ES-I3 (cell line): ENCODE measurements around the gene DNAJC21.

Experiments used
- H3K36me3 ChIP-seq: 2 replicates; pipeline ENCODE4 v1.6.1; 2013; ENCODE audit warnings: mild to moderate bottlenecking, low read length, control low read depth, moderate library complexity; ENCODE audit not compliant: insufficient read depth
- H3K4me1 ChIP-seq: 2 replicates; pipeline ENCODE4 v1.6.1; 2013; ENCODE audit warnings: mild to moderate bottlenecking, control low read depth, low read length; ENCODE audit not compliant: insufficient read depth
- H3K9ac ChIP-seq: 2 replicates; pipeline ENCODE4 v1.6.1; 2013; ENCODE audit warnings: low read depth, mild to moderate bottlenecking, low read length, moderate library complexity
- H3K9me3 ChIP-seq: 2 replicates; pipeline ENCODE4 v1.6.1; 2013; ENCODE audit warnings: mild to moderate bottlenecking, low read length, moderate library complexity; ENCODE audit not compliant: control insufficient read depth, insufficient read depth

The DNAJC21 gene

GRCh38 chr5:34929134-34929719 is at the start of gene DNAJC21:
DNAJC21 (plus strand) TSS chr5:34929559; CDS start chr5:34929820, 261 bp downstream.
- Histone ChIP-seq H3K9me3 (no peaks in the 10 kb centered on the region), H3K4me1 (peaks cover 6% of the 10 kb centered on the region; the same call in 1 of the 2 replicates), H3K9ac (peak within 1 kb of the TSS; percentile 87), H3K36me3 (peaks cover 7% of the 10 kb centered on the region; the same call in 1 of the 2 replicates)

- no peaks in the 10 kb centered on the region for H3K36me3 ChIP-seq
- H3K4me1 ChIP-seq: no peaks in the 10 kb centered on the region
- H3K9me3 ChIP-seq: no peaks in the 10 kb centered on the region; the same call in 1 of the 2 replicates
- H3K9ac ChIP-seq: no peak overlapping the region
Observed at GRCh38 chr5:34881246-34881645, 48.1 kb upstream of the DNAJC21 start.

GRCh38 chr5:34886392-34887119 is 42.8 kb upstream of the DNAJC21 start:
- no peaks in the 10 kb centered on the region for H3K36me3 ChIP-seq
- no peaks in the 10 kb centered on the region for H3K4me1 ChIP-seq
- no peak overlapping the region for H3K9ac ChIP-seq
- H3K9me3 ChIP-seq: no peaks in the 10 kb centered on the region

GRCh38 chr5:34889394-34889793 is 40.0 kb upstream of the DNAJC21 start:
- Histone ChIP-seq H3K4me1 (no peaks in the 10 kb centered on the region), H3K36me3 (no peaks in the 10 kb centered on the region), H3K9ac (no peak overlapping the region), H3K9me3 (no peaks in the 10 kb centered on the region)

DNA sequence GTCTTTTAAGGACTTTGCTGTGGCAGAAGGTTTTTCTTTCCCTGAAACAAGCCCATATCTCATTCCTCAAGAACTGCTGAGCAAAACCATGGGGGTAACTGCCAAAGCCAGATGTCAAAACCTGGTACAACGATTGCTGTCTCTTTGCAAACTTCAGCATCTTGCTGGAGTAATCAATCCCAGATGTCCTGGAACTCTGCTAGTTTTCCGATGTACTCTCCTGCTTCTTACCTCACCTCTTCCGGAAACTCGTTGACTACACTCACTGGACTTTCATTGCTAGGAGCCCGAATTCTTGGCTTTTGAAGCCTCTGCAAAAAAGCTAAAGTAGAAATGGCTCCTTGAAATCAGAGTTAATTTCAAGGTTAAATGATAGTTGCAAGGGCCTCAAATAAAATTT is 37.4 kb upstream of the DNAJC21 start:
- Histone ChIP-seq H3K36me3 (peaks cover 8% of the 10 kb centered on the region; the same call in 1 of the 2 replicates), H3K9ac (no peak overlapping the region), H3K4me1 (no peaks in the 10 kb centered on the region), H3K9me3 (no peaks in the 10 kb centered on the region)

- H3K36me3 ChIP-seq: peaks cover 8% of the 10 kb centered on the region; the same call in 1 of the 2 replicates
- no peak overlapping the region for H3K9ac ChIP-seq
- no peaks in the 10 kb centered on the region for H3K4me1 ChIP-seq
- no peaks in the 10 kb centered on the region for H3K9me3 ChIP-seq
Observed at GRCh38 chr5:34892414-34892813, 36.9 kb upstream of the DNAJC21 start.

DNA sequence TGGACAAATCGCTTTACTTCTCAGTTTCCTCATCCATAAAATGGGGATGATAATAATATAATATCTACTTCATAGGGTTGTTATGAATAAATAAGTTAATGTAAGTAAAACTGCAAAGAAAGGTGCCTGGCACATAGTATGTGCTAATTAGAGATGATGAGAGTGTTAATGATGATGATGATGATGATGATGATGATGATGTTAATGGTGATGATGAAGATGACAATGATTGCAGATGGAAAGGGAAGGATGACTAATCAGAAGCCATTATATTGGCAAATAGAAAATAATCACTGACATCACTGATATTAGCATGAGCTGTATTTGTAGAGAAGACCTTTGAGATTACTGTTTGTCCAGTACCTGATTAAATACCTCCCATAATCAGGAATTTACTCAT is 34.6 kb upstream of the DNAJC21 start:
- no peak overlapping the region for H3K9ac ChIP-seq
- peaks cover 8% of the 10 kb centered on the region; the same call in 1 of the 2 replicates for H3K4me1 ChIP-seq
- H3K36me3 ChIP-seq: peaks cover 8% of the 10 kb centered on the region; the same call in 1 of the 2 replicates
- H3K9me3 ChIP-seq: no peaks in the 10 kb centered on the region

DNA sequence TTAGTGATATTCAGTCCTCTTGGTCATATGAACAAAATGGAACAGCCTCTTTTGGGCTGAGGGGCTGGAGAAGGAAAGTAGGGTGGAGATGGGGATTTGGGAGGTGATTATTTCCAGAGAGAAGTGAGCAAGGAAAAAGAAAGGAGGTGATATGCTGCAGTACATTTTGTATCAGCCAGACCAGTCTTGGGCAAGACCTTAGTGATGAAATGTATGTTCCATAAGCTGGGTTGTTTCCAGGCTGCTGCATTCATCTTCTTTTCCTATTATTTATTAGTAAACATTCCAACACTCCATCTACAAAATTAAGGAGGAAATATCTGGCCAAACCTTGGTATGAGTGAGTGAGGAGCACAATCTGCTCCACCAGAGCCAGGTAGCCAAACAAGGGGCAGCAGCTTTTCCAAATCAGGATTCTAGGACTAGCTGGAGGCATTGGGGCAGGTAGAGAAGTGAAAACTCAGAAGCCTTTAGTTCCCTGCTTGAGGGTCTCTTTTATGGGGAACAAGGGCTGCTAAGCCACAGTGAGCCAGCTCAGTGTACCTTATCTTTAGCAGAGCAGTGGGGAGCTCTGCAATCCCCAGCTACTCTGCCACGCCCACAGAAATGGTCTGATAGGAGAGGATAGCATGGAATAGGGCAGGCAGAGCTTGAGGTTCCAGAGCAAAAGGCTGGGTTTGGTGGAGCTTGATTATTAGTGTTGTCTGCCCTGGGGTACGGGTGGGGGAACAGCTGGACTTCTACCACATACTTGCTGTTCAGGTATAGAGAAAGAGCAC is 33.5 kb upstream of the DNAJC21 start:
- Histone ChIP-seq H3K36me3 (peaks cover 8% of the 10 kb centered on the region; the same call in 1 of the 2 replicates), H3K9ac (no peak overlapping the region), H3K4me1 (peaks cover 8% of the 10 kb centered on the region; the same call in 1 of the 2 replicates), H3K9me3 (no peaks in the 10 kb centered on the region)

- no peaks in the 10 kb centered on the region for H3K9me3 ChIP-seq
- H3K9ac ChIP-seq: no peak overlapping the region
- peaks cover 8% of the 10 kb centered on the region; the same call in 1 of the 2 replicates for H3K4me1 ChIP-seq
- H3K36me3 ChIP-seq: peaks cover 8% of the 10 kb centered on the region
Observed at GRCh38 chr5:34897646-34898045, 31.7 kb upstream of the DNAJC21 start.

DNA sequence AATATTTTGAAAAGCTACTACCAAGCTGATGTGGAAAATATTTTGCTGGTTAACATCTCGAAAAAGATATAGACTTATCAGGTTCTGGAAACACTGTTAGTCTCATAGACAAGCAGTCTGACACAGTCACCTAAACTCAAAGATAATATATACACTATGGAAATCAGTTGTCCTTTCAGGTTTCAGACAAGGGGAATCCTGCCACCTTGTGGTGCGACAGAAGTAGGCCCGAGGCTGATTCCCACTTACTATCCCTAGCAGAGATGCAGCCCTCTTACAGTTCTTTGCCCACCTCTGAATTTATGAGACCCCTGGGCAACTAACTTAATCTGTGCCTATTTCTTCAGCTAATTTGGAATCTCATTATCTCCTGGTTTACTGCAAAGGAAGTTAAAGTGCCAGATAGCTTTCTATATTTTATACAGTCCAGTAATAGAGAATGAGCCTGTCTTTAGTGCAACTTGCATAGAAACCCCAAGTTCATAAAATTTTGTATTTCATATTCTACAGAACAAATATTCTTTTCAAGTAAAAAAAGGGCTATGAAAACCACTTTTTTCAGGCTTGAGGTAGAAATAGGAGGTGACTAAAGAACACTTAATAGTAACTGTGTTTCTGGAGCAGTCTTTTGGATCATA is 31.0 kb upstream of the DNAJC21 start:
- Histone ChIP-seq H3K36me3 (peaks cover 8% of the 10 kb centered on the region), H3K4me1 (peaks cover 8% of the 10 kb centered on the region; the same call in 1 of the 2 replicates), H3K9me3 (no peaks in the 10 kb centered on the region), H3K9ac (no peak overlapping the region)

DNA sequence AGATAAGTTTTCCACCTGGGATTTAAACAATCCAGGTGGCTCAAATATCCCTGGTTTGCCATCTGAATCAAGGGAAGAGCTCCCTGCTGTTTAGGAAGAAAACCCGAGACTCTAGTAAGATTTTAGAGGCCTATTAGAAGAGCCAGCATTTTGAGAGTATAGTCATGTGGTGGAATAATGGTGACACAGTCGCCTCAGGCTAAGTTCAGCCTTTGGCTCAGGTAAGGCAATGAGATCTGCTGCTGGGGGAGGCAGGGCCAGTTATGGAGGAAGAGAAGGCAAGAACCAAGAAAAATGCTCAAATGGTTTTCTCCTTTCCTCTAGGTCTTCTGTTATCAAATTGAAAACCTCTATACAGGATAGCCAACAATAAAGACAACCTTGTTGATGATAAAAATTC is 30.3 kb upstream of the DNAJC21 start:
- peaks cover 8% of the 10 kb centered on the region for H3K36me3 ChIP-seq
- H3K9ac ChIP-seq: no peak overlapping the region
- H3K4me1 ChIP-seq: peaks cover 8% of the 10 kb centered on the region; the same call in 1 of the 2 replicates
- no peaks in the 10 kb centered on the region for H3K9me3 ChIP-seq

DNA sequence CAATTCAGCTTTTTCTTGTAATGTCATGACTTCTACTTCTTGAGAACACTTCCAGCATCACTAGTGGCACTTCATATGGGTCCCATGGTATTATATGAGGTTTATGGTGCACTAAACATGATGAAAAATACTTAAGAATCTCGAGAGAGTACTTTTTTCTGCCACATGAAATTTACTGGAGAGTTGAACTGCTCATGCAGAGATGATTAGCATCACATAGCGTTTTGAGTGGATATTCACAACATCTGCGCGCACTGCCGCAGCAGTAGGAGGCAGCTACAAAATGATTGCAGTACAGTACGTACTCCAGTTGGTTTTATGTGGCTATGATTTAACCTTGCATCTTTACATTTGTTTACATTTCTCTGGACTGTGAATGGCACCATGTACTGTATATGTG is 28.7 kb upstream of the DNAJC21 start:
- Histone ChIP-seq H3K36me3 (peaks cover 8% of the 10 kb centered on the region), H3K9ac (no peak overlapping the region), H3K4me1 (peaks cover 8% of the 10 kb centered on the region; the same call in 1 of the 2 replicates), H3K9me3 (no peaks in the 10 kb centered on the region)

- 0 out of 2 replicates have a peak, but pooled peaks cover 5% of the 10 kb centered on the region for H3K4me1 ChIP-seq
- peaks cover 7% of the 10 kb centered on the region; the same call in 1 of the 2 replicates for H3K36me3 ChIP-seq
- H3K9ac ChIP-seq: no peak overlapping the region
Observed at GRCh38 chr5:34903260-34903659, 26.1 kb upstream of the DNAJC21 start.

DNA sequence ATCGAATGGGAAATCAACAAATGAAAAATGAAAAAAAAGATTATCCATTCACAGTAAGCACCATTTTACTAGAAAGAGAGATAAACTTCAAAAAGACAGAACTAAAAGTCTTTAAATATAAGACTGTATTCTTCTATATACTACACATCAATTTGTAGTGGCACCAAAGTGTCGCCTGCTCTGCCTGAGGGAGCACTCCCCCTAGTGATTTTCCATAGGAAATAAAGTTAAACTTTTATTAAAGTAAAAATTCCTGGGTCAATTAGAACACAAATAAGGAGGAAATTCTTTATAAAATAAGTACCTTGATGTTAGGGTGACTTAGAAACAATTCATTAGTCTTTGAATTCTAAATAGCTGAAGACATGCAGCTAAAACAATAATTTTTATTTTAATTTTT is 23.8 kb upstream of the DNAJC21 start:
- no peak overlapping the region for H3K9ac ChIP-seq

More at GRCh38 chr5:34903260-34903659, 26.1 kb upstream of the DNAJC21 start:
- H3K9me3 ChIP-seq: no peaks in the 10 kb centered on the region

More for the DNA sequence above, 23.8 kb upstream of the DNAJC21 start:
- Histone ChIP-seq H3K9me3 (no peaks in the 10 kb centered on the region), H3K36me3 (peaks cover 7% of the 10 kb centered on the region; the same call in 1 of the 2 replicates), H3K4me1 (no peaks in the 10 kb centered on the region)
